IMR-90 (cell line): ENCODE data around the gene KIAA0825. TPM values are rescaled to one million over a fixed set of nuclear protein-coding genes. Genes with fewer than 3 reads are reported as not detected.

ENCODE experiments used
- ATAC-seq: fragments of 200-7000 bp; cut with Tn5 transposase; 2 replicates; pipeline ENCODE4 v1.9.1; 2020; ENCODE audit warnings: low read depth, mild to moderate bottlenecking, moderate library complexity
- BruUV-seq: library from RNA; stranded (reverse); fragments of 400-500 nt; replicated peaks from 2 replicates; lab custom pipeline; 2021; lab: Mats Ljungman, UMichigan
- CTCF ChIA-PET: fragments of 300-600 bp; formaldehyde crosslinking; extraction: SDS; loops from one replicate; lab custom pipeline; 2021; ENCODE audit warnings: antibody characterized with exemption; lab: Yijun Ruan, JAX
- POLR2A ChIA-PET: fragments of 300-600 bp; sonication (Branson Sonifier 250); formaldehyde crosslinking; loops from one replicate; lab custom pipeline; 2022; ENCODE audit warnings: antibody characterized with exemption; ENCODE audit not compliant: unreplicated experiment; lab: Charles Lee
- DNase-seq: peaks from one replicate; pipeline ENCODE4 v3.0.0; 2013
- H2AFZ ChIP-seq: replicated peaks from 2 replicates; pipeline ENCODE3; 2013; ENCODE audit warnings: low read length, mild to moderate bottlenecking; ENCODE audit not compliant: poor library complexity
- H2AK5ac ChIP-seq: 2 replicates; pipeline ENCODE4 v1.6.1; 2013; ENCODE audit warnings: low read depth, low read length, inconsistent platforms
- H2AK9ac ChIP-seq: replicated peaks from 2 replicates; pipeline ENCODE3; 2013; ENCODE audit warnings: mild to moderate bottlenecking, low read depth, low read length, moderate library complexity; ENCODE audit not compliant: poor library complexity
- H2BK120ac ChIP-seq: 2 replicates; pipeline ENCODE4 v1.6.1; 2013; ENCODE audit warnings: low read depth, low read length, inconsistent platforms
- H2BK15ac ChIP-seq: 3 replicates; pipeline ENCODE4 v1.6.1; 2013; ENCODE audit warnings: low read depth, low read length, inconsistent platforms
- H2BK20ac ChIP-seq: 2 replicates; pipeline ENCODE4 v1.6.1; 2013; ENCODE audit warnings: low read depth, mild to moderate bottlenecking, inconsistent platforms, low read length, moderate library complexity
- H2BK5ac ChIP-seq: 2 replicates; pipeline ENCODE4 v1.6.1; 2013; ENCODE audit warnings: mild to moderate bottlenecking, low read depth, low read length, inconsistent platforms; ENCODE audit not compliant: poor library complexity, severe bottlenecking
- H3K14ac ChIP-seq: replicated peaks from 2 replicates; pipeline ENCODE4 v1.6.1; 2013; ENCODE audit warnings: low read depth, low read length, inconsistent platforms
- H3K18ac ChIP-seq: 2 replicates; pipeline ENCODE4 v1.6.1; 2013; ENCODE audit warnings: low read depth, low read length, control low read depth
- H3K23ac ChIP-seq: 2 replicates; pipeline ENCODE4 v1.6.1; 2013; ENCODE audit warnings: low read depth, low read length, inconsistent platforms
- H3K27ac ChIP-seq: 2 replicates; pipeline ENCODE4 v1.5.1; 2013; ENCODE audit warnings: mild to moderate bottlenecking, control low read depth, low read length; ENCODE audit not compliant: insufficient read depth
- H3K27me3 ChIP-seq: 2 replicates; pipeline ENCODE4 v1.6.1; 2013; ENCODE audit warnings: low read length; ENCODE audit not compliant: control insufficient read depth, insufficient read depth
- H3K36me3 ChIP-seq: 2 replicates; pipeline ENCODE4 v1.6.1; 2013; ENCODE audit warnings: low read length, mixed read lengths; ENCODE audit not compliant: control insufficient read depth, insufficient read depth
- H3K4ac ChIP-seq: 2 replicates; pipeline ENCODE4 v1.6.1; 2013; ENCODE audit warnings: low read depth, low read length, inconsistent platforms
- H3K4me1 ChIP-seq: 2 replicates; pipeline ENCODE4 v1.6.1; 2013; ENCODE audit warnings: low read length, mixed read lengths; ENCODE audit not compliant: control insufficient read depth, insufficient read depth
- H3K4me2 ChIP-seq: 2 replicates; pipeline ENCODE4 v1.6.1; 2013; ENCODE audit warnings: low read depth, mild to moderate bottlenecking, control low read depth, low read length, moderate library complexity
- H3K4me3 ChIP-seq: 2 replicates; pipeline ENCODE4 v1.5.1; 2013; ENCODE audit warnings: low read depth, mild to moderate bottlenecking, control low read depth, low read length, moderate library complexity; ENCODE audit not compliant: insufficient read depth
- H3K56ac ChIP-seq: 2 replicates; pipeline ENCODE4 v1.6.1; 2013; ENCODE audit warnings: low read length, inconsistent platforms; ENCODE audit not compliant: insufficient read depth; ENCODE audit errors: extremely low read depth
- H3K79me1 ChIP-seq, 2 experiments: 2 replicates each; pipeline ENCODE4 v1.6.1; 2013; ENCODE audit warnings: low read length in 2 of 2, inconsistent platforms in 1 of 2, low read depth in 1 of 2
- H3K9ac ChIP-seq: 2 replicates; pipeline ENCODE4 v1.6.1; 2013; ENCODE audit warnings: low read depth, low read length, control low read depth
- H3K9me1 ChIP-seq: 2 replicates; pipeline ENCODE4 v1.6.1; 2013; ENCODE audit warnings: low read length, inconsistent platforms; ENCODE audit not compliant: insufficient read depth
- H3K9me3 ChIP-seq: 2 replicates; pipeline ENCODE4 v1.6.1; 2013; ENCODE audit warnings: low read length; ENCODE audit not compliant: control insufficient read depth, insufficient read depth
- H4K20me1 ChIP-seq: 2 replicates; pipeline ENCODE4 v1.6.1; 2013; ENCODE audit warnings: low read length, inconsistent platforms; ENCODE audit not compliant: insufficient read depth
- H4K5ac ChIP-seq: 2 replicates; pipeline ENCODE4 v1.6.1; 2013; ENCODE audit warnings: mild to moderate bottlenecking, low read depth, low read length, control low read depth
- H4K8ac ChIP-seq, 2 experiments: 2 replicates each; pipeline ENCODE4 v1.6.1; 2013; ENCODE audit warnings: low read depth in 2 of 2, low read length in 2 of 2, control low read depth in 1 of 2, inconsistent platforms in 1 of 2
- H4K91ac ChIP-seq: 2 replicates; pipeline ENCODE4 v1.6.1; 2013; ENCODE audit warnings: low read depth, low read length, inconsistent platforms; ENCODE audit not compliant: insufficient read depth
- CEBPB ChIP-seq: IDR thresholded peaks from 2 replicates; pipeline ENCODE4 v1.6.1; 2012; ENCODE audit warnings: low read depth, low read length, improper control_type of control experiment
- FOS ChIP-seq: fragments of 150-350 bp; IDR thresholded peaks from 2 replicates; pipeline ENCODE4 v1.6.1; 2016; ENCODE audit warnings: low read depth, low read length
- NFE2L2 ChIP-seq: fragments of 150-350 bp; IDR thresholded peaks from 2 replicates; pipeline ENCODE4 v1.6.1; 2016; ENCODE audit warnings: low read depth, mild to moderate bottlenecking, low read length
- RAD21 ChIP-seq: IDR thresholded peaks from 2 replicates; pipeline ENCODE4 v1.6.1; 2012; ENCODE audit warnings: low read length, improper control_type of control experiment
- RCOR1 ChIP-seq: IDR thresholded peaks from 2 replicates; pipeline ENCODE4 v1.6.1; 2012; ENCODE audit warnings: mild to moderate bottlenecking, low read length, improper control_type of control experiment; ENCODE audit not compliant: insufficient replicate concordance
- RFX5 ChIP-seq: IDR thresholded peaks from 2 replicates; pipeline ENCODE4 v1.8.0; 2012; ENCODE audit warnings: low read depth, mild to moderate bottlenecking, low read length, moderate library complexity
- WGBS, 2 experiments: methylation state at CpG; one replicate each; pipeline versions ENCODE4 v1.1.5 to v1.1.7; 2013; ENCODE audit warnings: missing lambda C conversion rate in 2 of 2; ENCODE audit not compliant: insufficient read length in 1 of 2; ENCODE audit errors: extremely low coverage in 2 of 2; 5-methylcytosine and 5-hydroxymethylcytosine counted together
- dilution Hi-C: fragments of 300-500 bp; cut with HindIII; formaldehyde crosslinking; loops from one replicate; pipeline ENCODE4 v1.14.3; 2018; ENCODE audit warnings: low sequenced_read_pairs; ENCODE audit not compliant: unreplicated experiment
- in situ Hi-C: fragments of 300-500 bp; cut with MboI; formaldehyde crosslinking; loops from 3 replicates; pipeline ENCODE4 v1.14.3; 2019; ENCODE audit warnings: low sequenced_read_pairs, inconsistent platforms, mixed read lengths
- intact Hi-C: fragments of 100-400 bp; cut with micrococcal nuclease; formaldehyde crosslinking; loops from 2 replicates; pipeline ENCODE4 v1.10.0; 2022
- polyA plus RNA-seq, 3 experiments: library from polyadenylated mRNA; depleted of rRNA; stranded (reverse); fragments of >200 nt; gene quantifications; 2 replicates each; pipeline ENCODE4 v1.2.3, GENCODE V29; 2012; ENCODE audit warnings: low replicate concordance in 1 of 3
- total RNA-seq: library from RNA; depleted of rRNA; stranded (reverse); fragments of >200 nt; gene quantifications from 2 replicates; pipeline ENCODE4 v1.2.3, GENCODE V29; 2012
- TF ChIP-seq, protein P1 (sequence below): fragments of 150-350 bp; IDR thresholded peaks from 2 replicates; pipeline ENCODE4 v1.6.1; 2016; ENCODE audit warnings: low read depth, mild to moderate bottlenecking, low read length, moderate library complexity, borderline replicate concordance
- TF ChIP-seq, protein P2 (sequence below): fragments of 150-350 bp; IDR thresholded peaks from 2 replicates; pipeline ENCODE4 v1.6.1; 2017; ENCODE audit warnings: mild to moderate bottlenecking, antibody characterized with exemption, low read length, low read depth

Gene KIAA0825
- total and polyA plus RNA-seq, 2 of the 4 experiments (the other 2 are of a cell fraction): 0.46 to 1.8 TPM

DNA sequence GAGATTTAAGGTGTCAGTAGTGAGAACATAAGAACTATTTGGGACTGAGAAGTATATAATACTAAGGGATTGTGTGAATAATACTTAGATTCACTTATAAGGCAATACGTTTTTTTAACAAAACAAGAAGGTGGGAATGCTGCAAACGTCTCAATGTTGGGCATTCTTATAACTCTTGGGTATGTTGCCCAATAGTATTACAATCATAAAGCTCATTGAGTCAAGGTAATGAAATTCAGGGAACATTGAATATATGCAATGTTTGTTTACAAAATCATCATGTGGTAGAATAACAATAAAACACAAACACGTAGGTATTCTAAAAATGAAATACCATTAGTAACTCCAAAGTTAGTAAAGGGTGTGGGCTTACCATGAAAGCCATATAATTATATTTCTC, 400.7 kb downstream of the KIAA0825 start:
- dilution Hi-C loops (no loop called here), intact Hi-C loops (loop anchor here (2.0 to 5.0 kb wide), 2 partner anchors 23 to 610 kb away; no protein-coding TSS in a partner anchor), in situ Hi-C loops (no loop called here)
- ChIA-PET POLR2A (no interaction called here), CTCF (no interaction called here)
- Histone ChIP-seq H3K9me3 (no peaks in the 10 kb centered on the region), H2AK9ac (no peak overlapping the region), H3K9ac (no peak overlapping the region), H3K56ac (peak overlapping the region; percentile 26; the same call in 1 of the 2 replicates), H2BK20ac (no peak overlapping the region), H3K23ac (no peak overlapping the region), H3K4me1 (peaks cover 4% of the 10 kb centered on the region; the same call in 1 of the 2 replicates), H3K27ac (no peak overlapping the region), H3K14ac (no peak overlapping the region), H3K4me2 (no peak overlapping the region), H2AFZ (no peak overlapping the region), H3K9me1 (peaks cover 2% of the 10 kb centered on the region; the same call in 1 of the 2 replicates), H4K91ac (no peak overlapping the region; the same call in 1 of the 2 replicates), H2BK5ac (peak overlapping the region; percentile 99), H2AK5ac (no peak overlapping the region), H3K79me1 (no peaks in the 10 kb centered on the region), H4K20me1 (no peaks in the 10 kb centered on the region), H3K18ac (no peak overlapping the region; the same call in 1 of the 2 replicates), H3K27me3 (no peaks in the 10 kb centered on the region), H4K5ac (no peak overlapping the region), H2BK120ac (peak overlapping the region; percentile 42; the same call in 1 of the 2 replicates), H3K4ac (no peak overlapping the region), H2BK15ac (no peak overlapping the region), H4K8ac (peak overlapping the region in 1 of 2 experiments; percentile 68; a peak in 2 of 4 replicates), H3K4me3 (no peak overlapping the region), H3K36me3 (no peaks in the 10 kb centered on the region)
- DNase-seq (no peak), ATAC-seq (no peak)
- peak; percentile 74; the same call in 1 of the 2 replicates for TF ChIP-seq CEBPB
- no peak for TF ChIP-seq RFX5
- TF ChIP-seq FOS: no peak
- TF ChIP-seq, protein P1, sequence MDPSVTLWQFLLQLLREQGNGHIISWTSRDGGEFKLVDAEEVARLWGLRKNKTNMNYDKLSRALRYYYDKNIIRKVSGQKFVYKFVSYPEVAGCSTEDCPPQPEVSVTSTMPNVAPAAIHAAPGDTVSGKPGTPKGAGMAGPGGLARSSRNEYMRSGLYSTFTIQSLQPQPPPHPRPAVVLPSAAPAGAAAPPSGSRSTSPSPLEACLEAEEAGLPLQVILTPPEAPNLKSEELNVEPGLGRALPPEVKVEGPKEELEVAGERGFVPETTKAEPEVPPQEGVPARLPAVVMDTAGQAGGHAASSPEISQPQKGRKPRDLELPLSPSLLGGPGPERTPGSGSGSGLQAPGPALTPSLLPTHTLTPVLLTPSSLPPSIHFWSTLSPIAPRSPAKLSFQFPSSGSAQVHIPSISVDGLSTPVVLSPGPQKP: no peak
- no peak for TF ChIP-seq RCOR1
- no peak for TF ChIP-seq NFE2L2
- no peak for TF ChIP-seq RAD21
- TF ChIP-seq, protein P2, sequence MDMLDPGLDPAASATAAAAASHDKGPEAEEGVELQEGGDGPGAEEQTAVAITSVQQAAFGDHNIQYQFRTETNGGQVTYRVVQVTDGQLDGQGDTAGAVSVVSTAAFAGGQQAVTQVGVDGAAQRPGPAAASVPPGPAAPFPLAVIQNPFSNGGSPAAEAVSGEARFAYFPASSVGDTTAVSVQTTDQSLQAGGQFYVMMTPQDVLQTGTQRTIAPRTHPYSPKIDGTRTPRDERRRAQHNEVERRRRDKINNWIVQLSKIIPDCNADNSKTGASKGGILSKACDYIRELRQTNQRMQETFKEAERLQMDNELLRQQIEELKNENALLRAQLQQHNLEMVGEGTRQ: no peak
- no TSS peak for BruUV-seq
- no CpG with 5 or more reads among the region's 3 CpGs for WGBS, 2 experiments
